Measurements from ENCODE around the gene SLC22A23.

The SLC22A23 gene

GRCh38 chr6:3458706-3459421 is 2.0 kb upstream of the SLC22A23 start:
- no peak overlapping the region for H3K27ac ChIP-seq
- no peak overlapping the region for H3K4me3 ChIP-seq
- peaks cover 44 to 63% (median 58%) of the 10 kb centered on the region in 11 experiments for H3K27me3 ChIP-seq
- peaks cover 0 to 29% (median 23%) of the 10 kb centered on the region in 11 experiments; a peak in 18 of 22 replicates for H4K20me1 ChIP-seq
- H3K9ac ChIP-seq: no peak overlapping the region
- H3K4me1 ChIP-seq: peaks cover 12 to 27% (median 21%) of the 10 kb centered on the region in 10 experiments; a peak in 19 of 20 replicates
- no peaks in the 10 kb centered on the region for H3K36me3 ChIP-seq
- H3K9me3 ChIP-seq (replicated peaks in 1 of 11): no peaks in the 10 kb centered on the region
- no peak for TF ChIP-seq Cebpa-rat (IDR thresholded peaks at IDR 0.05)
- no peak overlapping the region for H3K4me2 ChIP-seq

GRCh38 chr6:3457710-3458602 is 1.1 kb upstream of the SLC22A23 start:
- H3K27me3 ChIP-seq: peaks cover 53 to 72% (median 67%) of the 10 kb centered on the region in 11 experiments
- H3K4me3 ChIP-seq: peak overlapping the region; percentile 71 to 82 (median 75)
- no peak for TF ChIP-seq Cebpa-rat (IDR thresholded peaks at IDR 0.05)
- peak overlapping the region in 1 of 11 experiments; percentile 51; a peak in 2 of 22 replicates for H3K9ac ChIP-seq
- H4K20me1 ChIP-seq: peaks cover 0 to 29% (median 23%) of the 10 kb centered on the region in 11 experiments; a peak in 18 of 22 replicates
- H3K27ac ChIP-seq: no peak overlapping the region
- peaks cover 12 to 27% (median 21%) of the 10 kb centered on the region in 10 experiments; a peak in 19 of 20 replicates for H3K4me1 ChIP-seq
- H3K9me3 ChIP-seq (replicated peaks in 1 of 11): no peaks in the 10 kb centered on the region
- H3K4me2 ChIP-seq: peak overlapping the region; percentile 93 to 100 (median 99)
- H3K36me3 ChIP-seq: no peaks in the 10 kb centered on the region

GRCh38 chr6:3456395-3456897 is 404 bp downstream of the SLC22A23 start:
- peak overlapping the region in 3 of 11 experiments; percentile 26 to 70 (median 59); a peak in 6 of 22 replicates for H3K27ac ChIP-seq
- H3K36me3 ChIP-seq: no peaks in the 10 kb centered on the region
- TF ChIP-seq Cebpa-rat (IDR thresholded peaks at IDR 0.05): no peak
- H3K27me3 ChIP-seq: peaks cover 54 to 75% (median 70%) of the 10 kb centered on the region in 11 experiments
- peak overlapping the region; percentile 98 to 100 (median 99) for H3K4me2 ChIP-seq
- H3K9ac ChIP-seq: peak overlapping the region; percentile 39 to 87 (median 70); a peak in 21 of 22 replicates
- H4K20me1 ChIP-seq: peaks cover 0 to 29% (median 23%) of the 10 kb centered on the region in 11 experiments; a peak in 18 of 22 replicates
- no peaks in the 10 kb centered on the region for H3K9me3 ChIP-seq (replicated peaks in 1 of 11)
- peak overlapping the region; percentile 71 to 82 (median 75) for H3K4me3 ChIP-seq
- H3K4me1 ChIP-seq: peaks cover 12 to 27% (median 21%) of the 10 kb centered on the region in 10 experiments; a peak in 19 of 20 replicates

GRCh38 chr6:3455569-3456394 is 1.1 kb downstream of the SLC22A23 start:
- Histone ChIP-seq H3K4me3 (peak overlapping the region; percentile 71 to 82 (median 75)), H3K4me1 (peaks cover 12 to 27% (median 21%) of the 10 kb centered on the region in 10 experiments; a peak in 19 of 20 replicates), H3K27ac (peak overlapping the region in 3 of 11 experiments; percentile 26 to 70 (median 59); a peak in 6 of 22 replicates), H3K9me3 (replicated peaks in 1 of 11) (no peaks in the 10 kb centered on the region), H3K4me2 (peak overlapping the region; percentile 98 to 100 (median 99)), H4K20me1 (peaks cover 0 to 29% (median 23%) of the 10 kb centered on the region in 11 experiments; a peak in 18 of 22 replicates), H3K36me3 (no peaks in the 10 kb centered on the region), H3K27me3 (peaks cover 54 to 75% (median 70%) of the 10 kb centered on the region in 11 experiments), H3K9ac (peak overlapping the region; percentile 39 to 87 (median 70); a peak in 21 of 22 replicates)
- TF ChIP-seq Cebpa-rat (IDR thresholded peaks at IDR 0.05): no peak

- Histone ChIP-seq H3K9me3 (replicated peaks in 1 of 11) (no peaks in the 10 kb centered on the region), H3K4me1 (peaks cover 14 to 27% (median 21%) of the 10 kb centered on the region in 10 experiments; a peak in 19 of 20 replicates), H3K27ac (no peak overlapping the region), H3K4me3 (peak overlapping the region; percentile 71 to 82 (median 75)), H3K9ac (peak overlapping the region in 3 of 11 experiments; percentile 78 to 87 (median 84); a peak in 3 of 22 replicates), H3K4me2 (peak overlapping the region; percentile 98 to 100 (median 99)), H4K20me1 (peaks cover 0 to 29% (median 23%) of the 10 kb centered on the region in 11 experiments; a peak in 18 of 22 replicates), H3K36me3 (no peaks in the 10 kb centered on the region), H3K27me3 (peaks cover 54 to 74% (median 70%) of the 10 kb centered on the region in 11 experiments)
- TF ChIP-seq Cebpa-rat (IDR thresholded peaks at IDR 0.05): no peak
These were observed 1.7 kb downstream of the SLC22A23 start for GRCh38 chr6:3455147-3455568.

GRCh38 chr6:3454273-3455010 is 2.4 kb downstream of the SLC22A23 start:
- Histone ChIP-seq H3K9ac (no peak overlapping the region), H3K27ac (no peak overlapping the region), H3K4me2 (peak overlapping the region in 7 of 11 experiments; percentile 98 to 100 (median 99); a peak in 9 of 22 replicates), H3K36me3 (no peaks in the 10 kb centered on the region), H3K4me3 (peak overlapping the region in 4 of 10 experiments; percentile 73 to 82 (median 77); a peak in 5 of 20 replicates), H4K20me1 (peaks cover 0 to 29% (median 23%) of the 10 kb centered on the region in 11 experiments; a peak in 18 of 22 replicates), H3K4me1 (peaks cover 14 to 30% (median 22%) of the 10 kb centered on the region in 10 experiments; a peak in 19 of 20 replicates), H3K9me3 (replicated peaks in 1 of 11) (no peaks in the 10 kb centered on the region), H3K27me3 (peaks cover 54 to 68% (median 66%) of the 10 kb centered on the region in 11 experiments)
- no peak for TF ChIP-seq Cebpa-rat (IDR thresholded peaks at IDR 0.05)

Data from BLaER1 treated with 17β-estradiol and CSF1 and Interleukin-3, amounts not matched to agents 10 nM and 100 nM (cell line).